ENCODE measurements around the gene LRRN4.

GRCh38 chr20:6006603-6006949 lies 47.3 kb downstream of the LRRN4 start:
- no peak for TF ChIP-seq POLR2A (IDR thresholded peaks at IDR 0.05)
- TF ChIP-seq CTCF (IDR thresholded peaks at IDR 0.05): no peak

All from testis (tissue), 2 donors.